Liver (tissue), 9 donors: ENCODE measurements around the gene GUCD1. TPM values are rescaled to one million over a fixed set of nuclear protein-coding genes. Genes with fewer than 3 reads are reported as not detected.

Experiments
- DNase-seq: peaks from one replicate; pipeline ENCODE4 v3.0.0-alpha.2; 2017; ENCODE audit warnings: low spot score
- H3K27ac ChIP-seq, 2 donors: one replicate each; pipeline ENCODE4 v1.7.0; 2013; ENCODE audit warnings: inconsistent platforms in 2 of 2, low read length in 2 of 2, control low read depth in 1 of 2, low read depth in 1 of 2, mild to moderate bottlenecking in 1 of 2
- H3K27me3 ChIP-seq, 4 donors: one replicate each; pipeline versions ENCODE4 v1.6.1 to v1.7.0; 2013; ENCODE audit warnings: low read length in 3 of 4, inconsistent platforms in 1 of 4, mild to moderate bottlenecking in 1 of 4, moderate library complexity in 1 of 4; ENCODE audit not compliant: control insufficient read depth in 4 of 4, insufficient read depth in 4 of 4
- H3K36me3 ChIP-seq, 4 donors: one replicate each; pipeline versions ENCODE4 v1.6.1 to v1.7.0; 2013; ENCODE audit warnings: low read length in 3 of 4, mild to moderate bottlenecking in 3 of 4, low read depth in 1 of 4, moderate library complexity in 1 of 4; ENCODE audit not compliant: control insufficient read depth in 4 of 4, insufficient read depth in 3 of 4
- H3K4me1 ChIP-seq, 4 donors: one replicate each; pipeline versions ENCODE4 v1.6.1 to v1.7.0; 2013; ENCODE audit warnings: low read length in 3 of 4, mild to moderate bottlenecking in 3 of 4, moderate library complexity in 1 of 4; ENCODE audit not compliant: control insufficient read depth in 4 of 4, insufficient read depth in 4 of 4
- H3K4me3 ChIP-seq, 3 donors: one replicate each; pipeline versions ENCODE4 v1.6.1 to v1.7.0; 2013; ENCODE audit warnings: low read length in 3 of 3, control low read depth in 1 of 3, low read depth in 1 of 3, mild to moderate bottlenecking in 1 of 3
- H3K9ac ChIP-seq, 2 donors: one replicate each; pipeline ENCODE4 v1.7.0; 2013; ENCODE audit warnings: low read length in 2 of 2, mild to moderate bottlenecking in 2 of 2, moderate library complexity in 2 of 2, control low read depth in 1 of 2, low read depth in 1 of 2
- H3K9me3 ChIP-seq, 4 donors: one replicate each; pipeline versions ENCODE4 v1.6.1 to v1.7.0; 2013; ENCODE audit warnings: low read length in 3 of 4; ENCODE audit not compliant: control insufficient read depth in 4 of 4
- EGR1 ChIP-seq, 2 donors: IDR thresholded peaks; 2 replicates each; pipeline ENCODE4 v1.6.1; 2016 to 2018; ENCODE audit warnings: antibody characterized with exemption in 2 of 2, low read depth in 2 of 2
- FOXA1 ChIP-seq: IDR thresholded peaks from 2 replicates; pipeline ENCODE4 v1.6.1; 2016; ENCODE audit warnings: antibody characterized with exemption
- FOXA2 ChIP-seq: IDR thresholded peaks from 2 replicates; pipeline ENCODE4 v1.6.1; 2016; ENCODE audit warnings: antibody characterized with exemption
- GABPA ChIP-seq, 2 donors: IDR thresholded peaks in 1 of 2; conservative IDR thresholded peaks in 1 of 2; 2 replicates each; pipeline ENCODE4 v1.6.1; 2016; ENCODE audit warnings: antibody characterized with exemption in 2 of 2, mild to moderate bottlenecking in 1 of 2, moderate library complexity in 1 of 2
- HNF4A ChIP-seq, 2 donors: conservative IDR thresholded peaks; 2 replicates each; pipeline ENCODE4 v1.6.1; 2016; ENCODE audit warnings: antibody characterized with exemption in 2 of 2, mild to moderate bottlenecking in 2 of 2
- HNF4G ChIP-seq: IDR thresholded peaks from 2 replicates; pipeline ENCODE4 v1.6.1; 2016; ENCODE audit warnings: antibody characterized with exemption
- JUND ChIP-seq, 2 donors: IDR thresholded peaks; 2 replicates each; pipeline ENCODE4 v1.6.1; 2016; ENCODE audit warnings: antibody characterized with exemption in 2 of 2
- MAX ChIP-seq: IDR thresholded peaks from 2 replicates; pipeline ENCODE4 v1.6.1; 2016; ENCODE audit warnings: antibody characterized with exemption
- NR2F2 ChIP-seq: IDR thresholded peaks from 2 replicates; pipeline ENCODE4 v1.6.1; 2016; ENCODE audit warnings: antibody characterized with exemption
- RAD21 ChIP-seq, 2 donors: IDR thresholded peaks; 2 replicates each; pipeline ENCODE4 v1.6.1; 2016; ENCODE audit warnings: antibody characterized with exemption in 2 of 2, mild to moderate bottlenecking in 2 of 2
- REST ChIP-seq: IDR thresholded peaks from 2 replicates; pipeline ENCODE4 v1.6.1; 2016; ENCODE audit warnings: antibody characterized with exemption, mild to moderate bottlenecking
- RXRA ChIP-seq, 2 donors: IDR thresholded peaks; 2 replicates each; pipeline ENCODE4 v1.6.1; 2017 to 2018; ENCODE audit warnings: antibody characterized with exemption in 2 of 2, mild to moderate bottlenecking in 1 of 2
- SP1 ChIP-seq: IDR thresholded peaks from 2 replicates; pipeline ENCODE4 v1.6.1; 2018; ENCODE audit warnings: antibody characterized with exemption, mild to moderate bottlenecking
- TAF1 ChIP-seq: conservative IDR thresholded peaks from 2 replicates; pipeline ENCODE4 v1.6.1; 2016; ENCODE audit warnings: antibody characterized with exemption, mild to moderate bottlenecking
- YY1 ChIP-seq: IDR thresholded peaks from 2 replicates; pipeline ENCODE4 v1.6.1; 2016; ENCODE audit warnings: antibody characterized with exemption, mild to moderate bottlenecking
- WGBS: extraction: QIAGEN DNeasy Blood & Tissue Kit; methylation state at CpG from one replicate; pipeline ENCODE4 v1.1.7; 2013; 5-methylcytosine and 5-hydroxymethylcytosine counted together
- polyA plus RNA-seq, 2 donors: library from polyadenylated mRNA; stranded (reverse) in 1 of 2; unstranded in 1 of 2; fragments of 200-250 nt in 1 of 2; fragments of >200 nt in 1 of 2; fragmentation: Nextera tagmentation in 1 of 2; extraction: Ambion mirVana in 1 of 2; gene quantifications; one replicate each; pipeline versions ENCODE4 v1.2.1 to v1.2.3, GENCODE V29; 2013 to 2015
- total RNA-seq, 2 donors: library from RNA; depleted of rRNA; stranded (reverse); fragments of >200 nt; gene quantifications; one replicate each; pipeline ENCODE4 v1.2.3, GENCODE V29; 2014
- TF ChIP-seq, protein P1 (sequence below): IDR thresholded peaks from 2 replicates; pipeline ENCODE4 v1.6.1; 2016; ENCODE audit warnings: antibody characterized with exemption
- TF ChIP-seq, protein P2 (sequence below): fragments of 150-350 bp; IDR thresholded peaks from 2 replicates; pipeline ENCODE4 v1.5.1; 2017; ENCODE audit warnings: improper control_type of control experiment, low read depth, low read length; ENCODE audit not compliant: missing input control
- TF ChIP-seq, protein P3 (sequence below): IDR thresholded peaks from 2 replicates; pipeline ENCODE4 v1.6.1; 2016; ENCODE audit warnings: antibody characterized with exemption
- donor health status: healthy.
- donor health status: healthy.
- donor health status: healthy.
- donor health status: healthy.
- donor health status: healthy.

Gene GUCD1
- total and polyA plus RNA-seq, 4 donors, result 118 to 202 (median 179) TPM

- Histone ChIP-seq H3K36me3 (peaks cover 0 to 22% (median 4%) of the 10 kb centered on the region in 4 donors), H3K27me3 (no peaks in the 10 kb centered on the region), H3K9ac (peak overlapping the region in 1 of 2 donors; percentile 29), H3K9me3 (no peaks in the 10 kb centered on the region), H3K27ac (peak overlapping the region; percentile 47 to 66), H3K4me1 (peaks cover 17 to 79% (median 47%) of the 10 kb centered on the region in 4 donors), H3K4me3 (no peak overlapping the region)
- TF ChIP-seq FOXA1 (no peak), JUND (IDR thresholded peaks at IDR 0.05) (no peak), HNF4G (no peak), GABPA (IDR thresholded peaks at IDR 0.05 in 1 of 2, conservative IDR thresholded peaks at IDR 0.05 in 1 of 2) (no peak), NR2F2 (peak; percentile 35), SP1 (peak; percentile 27), EGR1 (IDR thresholded peaks at IDR 0.05; ENCODE audit: low read depth in 2 of 2) (no peak), FOXA2 (no peak), RXRA (IDR thresholded peaks at IDR 0.05) (peak; percentile 40 to 48), HNF4A (conservative IDR thresholded peaks at IDR 0.05) (peak; percentile 12 to 18)
- TF ChIP-seq, protein P1, sequence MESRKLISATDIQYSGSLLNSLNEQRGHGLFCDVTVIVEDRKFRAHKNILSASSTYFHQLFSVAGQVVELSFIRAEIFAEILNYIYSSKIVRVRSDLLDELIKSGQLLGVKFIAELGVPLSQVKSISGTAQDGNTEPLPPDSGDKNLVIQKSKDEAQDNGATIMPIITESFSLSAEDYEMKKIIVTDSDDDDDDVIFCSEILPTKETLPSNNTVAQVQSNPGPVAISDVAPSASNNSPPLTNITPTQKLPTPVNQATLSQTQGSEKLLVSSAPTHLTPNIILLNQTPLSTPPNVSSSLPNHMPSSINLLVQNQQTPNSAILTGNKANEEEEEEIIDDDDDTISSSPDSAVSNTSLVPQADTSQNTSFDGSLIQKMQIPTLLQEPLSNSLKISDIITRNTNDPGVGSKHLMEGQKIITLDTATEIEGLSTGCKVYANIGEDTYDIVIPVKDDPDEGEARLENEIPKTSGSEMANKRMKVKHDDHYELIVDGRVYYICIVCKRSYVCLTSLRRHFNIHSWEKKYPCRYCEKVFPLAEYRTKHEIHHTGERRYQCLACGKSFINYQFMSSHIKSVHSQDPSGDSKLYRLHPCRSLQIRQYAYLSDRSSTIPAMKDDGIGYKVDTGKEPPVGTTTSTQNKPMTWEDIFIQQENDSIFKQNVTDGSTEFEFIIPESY, result no peak
- TF ChIP-seq, protein P2, sequence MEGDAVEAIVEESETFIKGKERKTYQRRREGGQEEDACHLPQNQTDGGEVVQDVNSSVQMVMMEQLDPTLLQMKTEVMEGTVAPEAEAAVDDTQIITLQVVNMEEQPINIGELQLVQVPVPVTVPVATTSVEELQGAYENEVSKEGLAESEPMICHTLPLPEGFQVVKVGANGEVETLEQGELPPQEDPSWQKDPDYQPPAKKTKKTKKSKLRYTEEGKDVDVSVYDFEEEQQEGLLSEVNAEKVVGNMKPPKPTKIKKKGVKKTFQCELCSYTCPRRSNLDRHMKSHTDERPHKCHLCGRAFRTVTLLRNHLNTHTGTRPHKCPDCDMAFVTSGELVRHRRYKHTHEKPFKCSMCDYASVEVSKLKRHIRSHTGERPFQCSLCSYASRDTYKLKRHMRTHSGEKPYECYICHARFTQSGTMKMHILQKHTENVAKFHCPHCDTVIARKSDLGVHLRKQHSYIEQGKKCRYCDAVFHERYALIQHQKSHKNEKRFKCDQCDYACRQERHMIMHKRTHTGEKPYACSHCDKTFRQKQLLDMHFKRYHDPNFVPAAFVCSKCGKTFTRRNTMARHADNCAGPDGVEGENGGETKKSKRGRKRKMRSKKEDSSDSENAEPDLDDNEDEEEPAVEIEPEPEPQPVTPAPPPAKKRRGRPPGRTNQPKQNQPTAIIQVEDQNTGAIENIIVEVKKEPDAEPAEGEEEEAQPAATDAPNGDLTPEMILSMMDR, result no peak
- 61% methylated on average over 5 of the region's 5 CpGs for WGBS
- no peak for DNase-seq
Measured at GRCh38 chr22:24519496-24519895, 35.4 kb downstream of the GUCD1 start.

- H3K36me3 ChIP-seq, result peaks cover 0 to 22% (median 4%) of the 10 kb centered on the region in 4 donors
- no peak overlapping the region for H3K4me3 ChIP-seq
- no peak overlapping the region for H3K9ac ChIP-seq
- H3K27me3 ChIP-seq, result no peaks in the 10 kb centered on the region
- WGBS, result 78% methylated on average over 9 of the region's 9 CpGs
- no peaks in the 10 kb centered on the region for H3K9me3 ChIP-seq
- DNase-seq, result no peak
- H3K4me1 ChIP-seq, result peaks cover 17 to 79% (median 48%) of the 10 kb centered on the region in 4 donors
- H3K27ac ChIP-seq, result peak overlapping the region; percentile 47 to 66
- no peak for TF ChIP-seq REST
- no peak for TF ChIP-seq RAD21 (IDR thresholded peaks at IDR 0.05)
- TF ChIP-seq, protein P2, result no peak
- TF ChIP-seq HNF4A (conservative IDR thresholded peaks at IDR 0.05), result no peak
- TF ChIP-seq FOXA1, result no peak
- TF ChIP-seq MAX, result no peak
- no peak for TF ChIP-seq YY1
- TF ChIP-seq EGR1 (IDR thresholded peaks at IDR 0.05; ENCODE audit: low read depth in 2 of 2), result no peak
- no peak for TF ChIP-seq HNF4G
- TF ChIP-seq GABPA (IDR thresholded peaks at IDR 0.05 in 1 of 2, conservative IDR thresholded peaks at IDR 0.05 in 1 of 2), result no peak
- no peak for TF ChIP-seq JUND (IDR thresholded peaks at IDR 0.05)
- no peak for TF ChIP-seq NR2F2
- no peak for TF ChIP-seq TAF1
- no peak for TF ChIP-seq RXRA (IDR thresholded peaks at IDR 0.05)
- TF ChIP-seq SP1, result no peak
- TF ChIP-seq, protein P3, sequence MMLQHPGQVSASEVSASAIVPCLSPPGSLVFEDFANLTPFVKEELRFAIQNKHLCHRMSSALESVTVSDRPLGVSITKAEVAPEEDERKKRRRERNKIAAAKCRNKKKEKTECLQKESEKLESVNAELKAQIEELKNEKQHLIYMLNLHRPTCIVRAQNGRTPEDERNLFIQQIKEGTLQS, result no peak
- no peak for TF ChIP-seq FOXA2
Measured at GRCh38 chr22:24518771-24519485, 36.0 kb downstream of the GUCD1 start.
